MCF 10A (cell line): ENCODE measurements around the gene IL1RAPL2. TPM values are rescaled to one million over a fixed set of nuclear protein-coding genes. Genes with fewer than 3 reads are reported as not detected.

ENCODE experiments used
- BruUV-seq: library from RNA; stranded (reverse); fragments of 400-500 nt; replicated peaks from 2 replicates; lab custom pipeline; 2021; lab: Mats Ljungman, UMichigan
- CTCF ChIA-PET: fragments of 300-600 bp; sonication (Branson Sonifier 250); formaldehyde crosslinking; extraction: SDS; loops from one replicate; lab custom pipeline; 2021; ENCODE audit warnings: antibody characterized with exemption, inconsistent platforms; lab: Yijun Ruan, JAX
- POLR2A ChIA-PET: fragments of 300-600, 350-650 bp; sonication (Branson Sonifier 250); formaldehyde crosslinking; extraction: SDS; loops from one replicate; lab custom pipeline; 2020; ENCODE audit warnings: antibody characterized with exemption, inconsistent platforms; lab: Yijun Ruan, JAX
- DNase-seq: peaks from one replicate; pipeline ENCODE4 v3.0.0-alpha.2; 2018; ENCODE audit not compliant: unreplicated experiment
- H3K27ac Mint-ChIP-seq: one replicate; pipeline ENCODE4 v1.8.0; 2022; ENCODE audit warnings: mild to moderate bottlenecking, low read depth, mixed read lengths; ENCODE audit not compliant: unreplicated experiment
- H3K27me3 Mint-ChIP-seq: one replicate; pipeline ENCODE4 v1.8.0; 2022; ENCODE audit warnings: mixed read lengths; ENCODE audit not compliant: insufficient read depth, unreplicated experiment
- H3K36me3 Mint-ChIP-seq: one replicate; pipeline ENCODE4 v1.8.0; 2022; ENCODE audit warnings: mild to moderate bottlenecking, moderate library complexity, mixed read lengths; ENCODE audit not compliant: insufficient read depth, unreplicated experiment
- H3K4me1 Mint-ChIP-seq: one replicate; pipeline ENCODE4 v1.8.0; 2022; ENCODE audit warnings: mixed read lengths; ENCODE audit not compliant: insufficient read depth, unreplicated experiment
- H3K4me3 Mint-ChIP-seq: one replicate; pipeline ENCODE4 v1.8.0; 2022; ENCODE audit warnings: mild to moderate bottlenecking, moderate library complexity, mixed read lengths; ENCODE audit not compliant: unreplicated experiment
- H3K9me3 Mint-ChIP-seq: one replicate; pipeline ENCODE4 v1.8.0; 2022; ENCODE audit warnings: mixed read lengths; ENCODE audit not compliant: unreplicated experiment
- intact Hi-C: fragments of 100-400 bp; cut with micrococcal nuclease; formaldehyde crosslinking; loops from 2 replicates; pipeline ENCODE4 v1.14.1; 2022
- total RNA-seq: library from RNA; stranded (reverse); gene quantifications from 2 replicates; pipeline ENCODE4 v1.2.3, GENCODE V29; 2022
- TF ChIP-seq, protein P1 (sequence below): fragments of 200-600 bp; IDR thresholded peaks from one replicate; pipeline ENCODE4 v1.8.0; 2022; ENCODE audit warnings: antibody characterized with exemption, mild to moderate bottlenecking; ENCODE audit not compliant: unreplicated experiment

Gene IL1RAPL2
- total RNA-seq, 1 experiment from 2014 or later: 4.4 TPM

GRCh38 chrX:105701310-105702052, 1135.5 kb downstream of the IL1RAPL2 start:
- H3K27me3 Mint-ChIP-seq: peaks cover 73% of the 10 kb centered on the region
- BruUV-seq: no TSS peak
- POLR2A ChIA-PET: interaction anchor here (0.6 to 1.1 kb wide), 3 partner anchors 112 to 327 kb away, joined by 3 read pairs; no protein-coding TSS in a partner anchor
- peak overlapping the region; percentile 11 for H3K4me3 Mint-ChIP-seq
- no peaks in the 10 kb centered on the region for H3K36me3 Mint-ChIP-seq
- CTCF ChIA-PET: interaction anchor here (0.6 to 1.5 kb wide), 8 partner anchors 9 to 1393 kb away, joined by 3 to 11 read pairs (median 4); no protein-coding TSS in a partner anchor
- TF ChIP-seq, protein P1, sequence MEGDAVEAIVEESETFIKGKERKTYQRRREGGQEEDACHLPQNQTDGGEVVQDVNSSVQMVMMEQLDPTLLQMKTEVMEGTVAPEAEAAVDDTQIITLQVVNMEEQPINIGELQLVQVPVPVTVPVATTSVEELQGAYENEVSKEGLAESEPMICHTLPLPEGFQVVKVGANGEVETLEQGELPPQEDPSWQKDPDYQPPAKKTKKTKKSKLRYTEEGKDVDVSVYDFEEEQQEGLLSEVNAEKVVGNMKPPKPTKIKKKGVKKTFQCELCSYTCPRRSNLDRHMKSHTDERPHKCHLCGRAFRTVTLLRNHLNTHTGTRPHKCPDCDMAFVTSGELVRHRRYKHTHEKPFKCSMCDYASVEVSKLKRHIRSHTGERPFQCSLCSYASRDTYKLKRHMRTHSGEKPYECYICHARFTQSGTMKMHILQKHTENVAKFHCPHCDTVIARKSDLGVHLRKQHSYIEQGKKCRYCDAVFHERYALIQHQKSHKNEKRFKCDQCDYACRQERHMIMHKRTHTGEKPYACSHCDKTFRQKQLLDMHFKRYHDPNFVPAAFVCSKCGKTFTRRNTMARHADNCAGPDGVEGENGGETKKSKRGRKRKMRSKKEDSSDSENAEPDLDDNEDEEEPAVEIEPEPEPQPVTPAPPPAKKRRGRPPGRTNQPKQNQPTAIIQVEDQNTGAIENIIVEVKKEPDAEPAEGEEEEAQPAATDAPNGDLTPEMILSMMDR: peak; percentile 30
- intact Hi-C loops: loop anchor here (1.0 to 10.0 kb wide), 3 partner anchors 147 to 511 kb away; no protein-coding TSS in a partner anchor
- peak; percentile 14 for DNase-seq
- peak overlapping the region; percentile 53 for H3K27ac Mint-ChIP-seq
- peaks cover 14% of the 10 kb centered on the region for H3K4me1 Mint-ChIP-seq
- no peaks in the 10 kb centered on the region for H3K9me3 Mint-ChIP-seq

DNA sequence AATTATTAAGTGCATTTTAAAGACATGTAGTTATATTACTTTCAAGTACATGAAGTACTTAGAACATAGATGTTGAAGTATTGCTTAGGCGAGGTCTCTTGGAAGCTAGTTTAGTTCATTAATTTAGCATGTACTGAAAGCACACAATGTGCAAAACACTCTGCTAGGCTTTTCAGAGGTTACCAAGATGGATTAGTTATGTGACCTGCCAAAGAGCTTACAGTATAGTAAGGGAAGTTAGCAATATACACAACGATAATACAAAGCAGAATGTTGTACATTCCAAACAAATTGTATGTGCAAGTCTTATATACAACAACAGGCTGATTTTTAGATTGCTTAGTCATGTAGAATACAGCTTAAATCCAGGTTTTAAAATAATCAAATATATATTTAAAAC, 1137.9 kb downstream of the IL1RAPL2 start:
- intact Hi-C loops: loop anchor here (5.0 to 10.0 kb wide), 2 partner anchors 149 to 387 kb away; no protein-coding TSS in a partner anchor
- no peak for DNase-seq
- BruUV-seq: no TSS peak
- no peak overlapping the region for H3K27ac Mint-ChIP-seq
- no peaks in the 10 kb centered on the region for H3K9me3 Mint-ChIP-seq
- POLR2A ChIA-PET: interaction anchor here (0.8 to 0.9 kb wide), 2 partner anchors 140 to 160 kb away, joined by 3 read pairs; no protein-coding TSS in a partner anchor
- H3K27me3 Mint-ChIP-seq: peaks cover 70% of the 10 kb centered on the region
- TF ChIP-seq, protein P1: no peak
- peaks cover 14% of the 10 kb centered on the region for H3K4me1 Mint-ChIP-seq
- CTCF ChIA-PET: no interaction called here
- H3K36me3 Mint-ChIP-seq: no peaks in the 10 kb centered on the region
- H3K4me3 Mint-ChIP-seq: no peak overlapping the region

DNA sequence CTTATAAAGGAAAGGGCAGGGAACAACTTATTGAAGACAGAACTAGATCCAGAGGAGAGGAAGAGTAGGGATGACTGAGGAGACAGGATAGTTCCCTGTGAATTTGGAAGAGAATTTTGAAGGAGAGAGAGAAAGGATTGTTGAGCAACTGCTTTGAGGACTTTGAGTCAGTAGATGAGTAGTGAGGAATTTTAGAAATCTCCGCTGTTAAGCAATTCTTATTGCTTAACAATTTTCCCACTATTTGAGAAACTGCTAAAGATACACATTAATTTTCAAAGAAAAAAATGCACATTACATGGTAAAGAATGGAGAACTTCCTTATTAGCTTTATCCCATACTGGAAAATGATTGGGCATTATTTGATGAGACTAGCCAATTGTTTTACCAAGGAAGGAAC, 1140.0 kb downstream of the IL1RAPL2 start:
- Mint-ChIP-seq H3K4me1 (peaks cover 9% of the 10 kb centered on the region), H3K9me3 (no peaks in the 10 kb centered on the region), H3K27ac (peak overlapping the region; percentile 16), H3K4me3 (no peak overlapping the region), H3K27me3 (peaks cover 71% of the 10 kb centered on the region), H3K36me3 (no peaks in the 10 kb centered on the region)
- POLR2A ChIA-PET: interaction anchor here (0.7 to 0.9 kb wide), 2 partner anchors 9 to 55 kb away, joined by 3 to 4 read pairs; no protein-coding TSS in a partner anchor
- CTCF ChIA-PET: interaction anchor here (0.7 to 1.1 kb wide), 2 partner anchors 21 to 223 kb away, joined by 3 to 4 read pairs; no protein-coding TSS in a partner anchor
- peak; percentile 64 for DNase-seq
- intact Hi-C loops: loop anchor here (10.0 kb wide), 1 partner anchor 151 kb away; no protein-coding TSS in a partner anchor
- BruUV-seq: no TSS peak
- TF ChIP-seq, protein P1: no peak

GRCh38 chrX:105711805-105712204, 1145.8 kb downstream of the IL1RAPL2 start:
- Mint-ChIP-seq H3K27ac (no peak overlapping the region), H3K4me3 (no peak overlapping the region), H3K36me3 (no peaks in the 10 kb centered on the region), H3K27me3 (peaks cover 63% of the 10 kb centered on the region), H3K9me3 (no peaks in the 10 kb centered on the region), H3K4me1 (no peaks in the 10 kb centered on the region)
- TF ChIP-seq, protein P1: no peak
- no TSS peak for BruUV-seq
- DNase-seq: no peak
- ChIA-PET CTCF (interaction anchor here (1.9 kb wide), 1 partner anchor 10 kb away, joined by 6 read pairs; no protein-coding TSS in a partner anchor), POLR2A (no interaction called here)
- intact Hi-C loops: no loop called here
